HL-60/S4 (cell line): ENCODE results near the gene SHCBP1L.

Experiments
- in situ Hi-C: fragments of 300-500 bp; cut with MboI; formaldehyde crosslinking; loops from 2 replicates; pipeline ENCODE4 v1.14.3; 2022; ENCODE audit warnings: low sequenced_read_pairs

SHCBP1L gene

DNA sequence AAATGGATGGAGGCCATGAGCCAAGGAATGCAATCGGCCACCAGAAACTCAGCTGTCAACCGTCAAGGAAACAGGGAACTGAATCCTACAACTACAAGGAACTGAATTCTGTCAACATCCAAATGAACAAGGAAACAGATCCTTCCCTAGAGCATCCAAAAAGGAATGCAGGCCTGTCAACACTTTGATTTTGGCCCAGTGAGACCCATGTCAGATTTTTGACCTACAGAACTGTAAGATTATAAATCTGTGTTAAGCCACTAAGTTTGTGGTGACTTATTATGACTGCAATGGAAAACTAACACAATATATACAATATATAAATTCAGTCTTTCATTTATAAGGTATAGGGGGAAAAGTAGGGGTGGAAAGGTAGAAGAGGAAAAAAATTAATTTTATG, 55.3 kb downstream of the SHCBP1L start:
- in situ Hi-C loops: no loop called here

GRCh38 chr1:182890927-182891610, 61.9 kb downstream of the SHCBP1L start:
- in situ Hi-C loops: no loop called here

DNA sequence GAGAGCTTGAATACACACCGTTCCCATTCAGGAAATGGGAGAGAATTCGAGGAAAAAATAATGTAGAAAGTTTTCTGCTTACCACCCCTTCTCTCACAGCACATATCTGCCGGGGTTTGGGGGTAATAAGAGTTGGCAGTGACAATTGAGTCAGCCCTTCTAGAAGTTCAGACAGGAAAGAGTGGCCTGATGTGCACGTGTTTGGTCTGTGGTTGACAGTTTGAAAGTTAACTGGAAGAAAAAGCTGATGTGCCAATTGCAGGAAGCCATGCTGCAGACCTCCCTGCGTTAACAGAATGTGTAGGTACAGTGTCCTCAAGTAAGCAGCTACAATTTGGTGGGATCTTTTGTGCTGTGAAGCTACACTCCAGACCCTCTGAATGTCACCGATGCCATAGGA, 63.0 kb downstream of the SHCBP1L start:
- in situ Hi-C loops: no loop called here

DNA sequence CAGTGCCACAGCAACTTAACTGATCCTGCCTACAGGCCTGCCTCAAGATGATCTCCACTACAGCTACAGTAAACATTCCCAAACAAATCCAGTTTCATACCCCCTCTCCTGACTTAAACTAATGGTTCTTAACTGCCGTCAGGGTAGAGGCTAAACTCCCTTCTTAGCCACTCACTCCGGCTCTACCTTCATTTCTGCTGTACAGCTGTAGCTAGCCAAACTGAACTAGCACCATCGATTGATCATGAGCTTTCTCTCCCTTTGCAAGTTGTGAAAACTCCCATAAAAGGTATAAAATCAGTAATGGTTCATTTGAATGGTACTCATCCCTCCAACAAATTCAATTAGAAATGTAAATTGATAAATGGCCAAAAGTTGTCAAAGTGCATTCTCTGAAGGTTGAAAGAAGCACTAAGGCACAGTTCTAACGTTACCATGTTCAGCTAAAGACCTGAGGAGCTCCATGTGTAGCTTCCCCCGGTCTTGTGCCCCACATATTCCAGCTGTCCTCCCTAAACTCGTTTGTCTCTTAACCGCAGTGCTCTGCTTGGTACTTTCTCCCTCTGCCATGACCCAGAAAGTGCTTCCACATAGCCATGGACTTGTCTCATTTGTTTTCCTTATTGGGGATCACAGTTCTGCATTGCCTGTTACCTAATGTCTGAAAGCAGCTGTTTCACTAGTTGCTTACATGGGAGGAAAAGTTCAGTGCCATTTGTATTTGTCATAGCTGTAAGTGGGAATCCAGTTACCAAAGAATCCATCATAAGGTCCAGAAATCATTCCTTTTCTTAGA, 64.0 kb downstream of the SHCBP1L start:
- in situ Hi-C loops: no loop called here

- in situ Hi-C loops: no loop called here
These were observed 66.0 kb downstream of the SHCBP1L start for GRCh38 chr1:182886985-182887384.

- in situ Hi-C loops: no loop called here
These were observed 67.4 kb downstream of the SHCBP1L start for GRCh38 chr1:182885591-182885990.

- in situ Hi-C loops: no loop called here
These were observed 68.1 kb downstream of the SHCBP1L start for GRCh38 chr1:182884872-182885271.

- in situ Hi-C loops: no loop called here
These were observed 75.1 kb downstream of the SHCBP1L start for GRCh38 chr1:182877842-182878241.

DNA sequence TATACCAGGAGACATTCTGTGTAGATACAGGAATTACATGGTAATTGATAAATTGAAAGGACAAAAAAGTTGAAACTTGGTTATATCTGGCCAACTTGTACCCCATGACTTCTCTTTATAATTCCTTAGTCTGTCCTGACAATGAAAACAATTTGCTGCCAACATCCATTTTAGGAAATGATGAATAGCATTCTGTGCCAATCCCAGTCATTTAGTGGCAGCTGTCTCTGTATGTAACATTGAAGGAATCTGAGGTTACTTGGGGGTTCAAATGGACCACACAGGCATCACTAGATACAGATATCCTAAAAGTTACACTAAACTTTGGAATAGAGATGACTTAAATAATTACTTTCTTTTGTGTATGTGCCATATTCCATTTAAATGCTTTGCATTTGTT, 75.6 kb downstream of the SHCBP1L start:
- in situ Hi-C loops: no loop called here

DNA sequence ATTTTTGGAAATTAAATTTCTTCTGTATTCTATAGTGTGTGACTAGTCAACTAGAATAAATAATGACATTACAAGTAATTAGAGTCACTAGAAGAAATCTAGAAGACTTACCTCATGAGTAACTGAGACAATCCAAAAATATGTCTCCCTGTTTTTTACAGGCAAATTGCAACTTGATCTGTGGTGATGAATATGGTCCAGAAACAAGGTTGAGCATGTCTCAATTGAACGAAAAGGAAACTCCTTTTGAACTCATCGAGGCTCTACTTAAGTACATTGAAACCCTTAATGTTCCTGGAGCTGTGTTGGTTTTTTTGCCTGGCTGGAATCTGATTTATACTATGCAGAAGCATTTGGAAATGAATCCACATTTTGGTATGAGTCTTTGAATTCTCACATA, 77.1 kb downstream of the SHCBP1L start:
- in situ Hi-C loops: no loop called here

DNA sequence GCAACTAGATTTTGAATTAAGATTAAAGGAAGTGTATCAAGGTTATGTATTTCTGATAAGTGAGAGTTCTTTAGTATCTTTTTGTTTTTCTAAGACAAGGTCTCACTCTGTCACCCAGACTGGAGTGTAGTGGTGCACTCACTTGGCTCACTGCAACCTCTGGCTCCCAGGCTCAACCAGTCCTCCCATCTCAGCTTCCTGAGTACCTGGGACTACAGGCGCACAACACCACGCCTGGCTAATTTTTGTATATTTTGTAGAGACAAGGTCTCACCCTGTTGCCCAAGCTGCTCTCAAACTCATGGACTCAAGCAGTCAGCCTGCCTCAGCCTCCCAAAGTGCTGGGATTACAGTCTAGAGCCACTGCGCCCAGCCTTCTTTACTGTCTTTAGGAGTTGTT, 80.1 kb downstream of the SHCBP1L start:
- in situ Hi-C loops: no loop called here

- in situ Hi-C loops: no loop called here
These were observed 83.7 kb downstream of the SHCBP1L start for GRCh38 chr1:182869241-182869666.

DNA sequence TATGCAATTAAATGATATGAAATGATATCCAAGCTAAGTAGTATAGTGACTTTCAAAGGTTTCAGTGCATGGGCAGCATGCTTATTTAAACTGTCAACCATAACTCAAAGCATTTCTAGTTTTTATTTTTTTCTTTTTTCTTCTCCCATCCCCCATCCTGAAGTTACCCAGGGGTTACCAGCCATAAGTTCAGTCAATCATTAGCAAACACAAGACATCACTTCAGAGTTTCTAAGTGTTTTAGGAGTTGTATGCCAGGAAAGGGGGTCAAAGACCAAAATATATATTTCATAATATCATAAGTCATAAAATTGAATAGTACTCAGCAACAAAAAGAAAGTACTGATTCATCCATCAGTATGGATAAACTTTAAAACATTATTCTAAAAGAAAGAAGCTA, 85.1 kb downstream of the SHCBP1L start:
- in situ Hi-C loops: no loop called here

DNA sequence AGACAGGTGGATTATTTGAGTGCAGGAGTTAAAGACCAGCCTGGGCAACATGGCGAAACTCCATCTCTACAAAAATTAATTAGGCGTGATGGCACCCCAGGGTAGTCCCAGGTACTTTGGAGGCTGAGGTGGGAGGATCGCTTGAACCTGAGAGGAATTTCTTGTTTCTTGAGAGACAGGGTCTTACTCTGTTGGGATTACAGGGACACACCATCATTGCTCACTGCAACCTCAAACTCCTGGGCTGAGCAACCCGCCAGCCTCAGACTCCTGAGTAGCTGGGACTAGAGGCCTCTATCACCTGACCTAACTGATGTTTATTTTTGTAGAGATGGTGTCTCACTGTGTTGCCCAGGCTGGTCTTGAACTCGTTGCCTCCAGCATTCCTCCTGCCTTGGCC, 89.0 kb downstream of the SHCBP1L start:
- in situ Hi-C loops: no loop called here

GRCh38 chr1:182862827-182863226, 90.1 kb downstream of the SHCBP1L start:
- in situ Hi-C loops: no loop called here

GRCh38 chr1:182861994-182862393, 91.0 kb downstream of the SHCBP1L start:
- in situ Hi-C loops: no loop called here

DNA sequence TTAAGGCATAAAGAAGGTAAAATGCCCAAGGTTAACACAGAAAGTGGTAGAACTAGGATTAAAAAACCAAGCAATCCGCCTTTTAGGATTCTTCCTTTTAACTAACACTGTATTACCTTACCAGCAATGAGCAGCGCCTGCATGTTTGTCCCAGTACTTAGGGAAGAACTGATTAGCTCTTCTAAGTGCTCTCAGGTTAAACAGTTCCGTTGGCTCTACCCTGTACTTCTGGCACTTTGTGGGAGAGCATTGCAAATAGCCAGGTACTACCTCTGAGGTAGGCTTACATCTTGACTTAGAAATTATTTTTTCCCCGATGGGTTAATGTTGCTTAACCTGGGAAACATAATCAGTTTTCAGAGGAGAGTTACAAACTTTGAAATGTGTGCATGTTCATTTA, 92.3 kb downstream of the SHCBP1L start:
- in situ Hi-C loops: no loop called here

- in situ Hi-C loops: no loop called here
These were observed 95.8 kb downstream of the SHCBP1L start for GRCh38 chr1:182857212-182857611.

GRCh38 chr1:182855911-182856310, 97.1 kb downstream of the SHCBP1L start:
- in situ Hi-C loops: no loop called here

DNA sequence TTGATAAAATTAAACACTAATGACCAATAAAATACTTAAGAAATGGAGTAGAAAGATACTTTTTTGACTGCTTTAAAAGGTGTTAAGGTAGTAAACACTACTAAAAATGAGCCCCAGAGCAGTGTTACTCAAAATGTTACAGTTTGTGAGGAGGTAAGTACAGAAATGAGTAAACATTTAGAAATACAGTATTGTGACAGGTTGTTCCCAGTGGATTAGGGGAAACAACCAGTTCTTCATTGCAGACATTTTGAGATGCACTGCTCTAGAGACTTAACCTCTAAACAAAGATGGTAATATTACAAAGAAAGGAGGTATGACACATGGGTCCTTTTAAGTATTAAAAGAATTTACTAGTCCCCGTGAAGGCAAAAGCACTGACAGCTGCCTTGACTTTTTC, 101.1 kb downstream of the SHCBP1L start:
- in situ Hi-C loops: no loop called here

DNA sequence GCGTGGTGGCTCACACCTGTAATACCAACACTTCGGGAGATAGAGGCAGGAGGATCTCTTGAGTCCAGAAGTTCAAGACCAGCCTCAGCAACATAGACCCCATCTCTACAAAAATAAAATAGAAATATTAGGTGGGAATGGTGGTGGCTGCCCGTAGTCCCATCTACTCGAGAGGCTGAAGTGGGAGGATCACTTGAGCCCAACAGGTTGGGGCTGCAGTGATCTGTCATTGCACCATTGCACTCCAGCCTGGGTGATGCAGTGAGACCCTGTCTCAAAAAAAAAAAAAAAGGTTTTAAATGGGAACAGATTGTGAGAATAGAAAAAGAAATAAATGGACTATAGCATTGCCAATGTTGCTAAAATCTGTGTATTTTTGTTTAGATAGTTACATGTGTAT, 102.6 kb downstream of the SHCBP1L start:
- in situ Hi-C loops: no loop called here
